GM18873 (cell line): ENCODE measurements around the gene IBA57.
"Not testable (repeated sequence)": the region's sequence is repeated elsewhere in the genome, so short reads cannot be mapped to it uniquely, and the experiment has no call there.

Experiments used
- ATAC-seq: cut with Tn5 transposase; IDR thresholded peaks from one replicate; pipeline ENCODE4 v1.9.1; 2021; ENCODE audit warnings: mild to moderate bottlenecking, moderate library complexity, moderate number of reproducible peaks; ENCODE audit not compliant: unreplicated experiment, low FRiP score

IBA57 gene

GRCh38 chr1:228184152-228184551, 18.5 kb downstream of the IBA57 start:
- ATAC-seq: no peak

GRCh38 chr1:228185641-228185965, 20.0 kb downstream of the IBA57 start:
- no peak for ATAC-seq

- ATAC-seq: not testable (repeated sequence)
Measured at GRCh38 chr1:228188249-228188648, 22.6 kb downstream of the IBA57 start.

GRCh38 chr1:228190182-228190581, 24.6 kb downstream of the IBA57 start:
- no peak for ATAC-seq

GRCh38 chr1:228190778-228191177, 25.2 kb downstream of the IBA57 start:
- no peak for ATAC-seq

- no peak for ATAC-seq
Measured at GRCh38 chr1:228194436-228194835, 28.8 kb downstream of the IBA57 start.

- no peak for ATAC-seq
Measured at GRCh38 chr1:228194921-228195812, 29.6 kb downstream of the IBA57 start.

- ATAC-seq: no peak
Measured at GRCh38 chr1:228197555-228198147, 32.0 kb downstream of the IBA57 start.

- no peak for ATAC-seq
Measured at GRCh38 chr1:228198977-228199590, 33.5 kb downstream of the IBA57 start.

GRCh38 chr1:228204958-228205357, 39.4 kb downstream of the IBA57 start:
- ATAC-seq: no peak

- ATAC-seq: no peak
Measured at GRCh38 chr1:228205526-228206436, 40.2 kb downstream of the IBA57 start.

GRCh38 chr1:228206582-228207351, 41.2 kb downstream of the IBA57 start:
- no peak for ATAC-seq

GRCh38 chr1:228207381-228207810, 41.8 kb downstream of the IBA57 start:
- no peak for ATAC-seq

GRCh38 chr1:228207851-228208821, 42.5 kb downstream of the IBA57 start, which contains the start of gene OBSCN:
Gene OBSCN, plus strand, starts transcription at chr1:228208044. Its CDS starts 3,740 bp downstream, at chr1:228211784.
- ATAC-seq: no peak

- no peak for ATAC-seq
Measured at GRCh38 chr1:228208831-228209551, 43.4 kb downstream of the IBA57 start.

- ATAC-seq: no peak
Measured at GRCh38 chr1:228209657-228210056, 44.1 kb downstream of the IBA57 start.

- ATAC-seq: no peak
Measured at GRCh38 chr1:228210076-228210651, 44.6 kb downstream of the IBA57 start.
